ENCODE results near the gene SLC7A5. TPM values are rescaled to one million over a fixed set of nuclear protein-coding genes. Genes with fewer than 3 reads are reported as not detected.
A peak's percentile ranks its signal among the peaks of the same experiment; 100 is the strongest.

The SLC7A5 gene
- total and polyA plus RNA-seq, 2 of the 13 experiments (the other 11 are each of a cell fraction or from before 2014, with no cell fraction given), result 79.6 to 155 TPM

DNA sequence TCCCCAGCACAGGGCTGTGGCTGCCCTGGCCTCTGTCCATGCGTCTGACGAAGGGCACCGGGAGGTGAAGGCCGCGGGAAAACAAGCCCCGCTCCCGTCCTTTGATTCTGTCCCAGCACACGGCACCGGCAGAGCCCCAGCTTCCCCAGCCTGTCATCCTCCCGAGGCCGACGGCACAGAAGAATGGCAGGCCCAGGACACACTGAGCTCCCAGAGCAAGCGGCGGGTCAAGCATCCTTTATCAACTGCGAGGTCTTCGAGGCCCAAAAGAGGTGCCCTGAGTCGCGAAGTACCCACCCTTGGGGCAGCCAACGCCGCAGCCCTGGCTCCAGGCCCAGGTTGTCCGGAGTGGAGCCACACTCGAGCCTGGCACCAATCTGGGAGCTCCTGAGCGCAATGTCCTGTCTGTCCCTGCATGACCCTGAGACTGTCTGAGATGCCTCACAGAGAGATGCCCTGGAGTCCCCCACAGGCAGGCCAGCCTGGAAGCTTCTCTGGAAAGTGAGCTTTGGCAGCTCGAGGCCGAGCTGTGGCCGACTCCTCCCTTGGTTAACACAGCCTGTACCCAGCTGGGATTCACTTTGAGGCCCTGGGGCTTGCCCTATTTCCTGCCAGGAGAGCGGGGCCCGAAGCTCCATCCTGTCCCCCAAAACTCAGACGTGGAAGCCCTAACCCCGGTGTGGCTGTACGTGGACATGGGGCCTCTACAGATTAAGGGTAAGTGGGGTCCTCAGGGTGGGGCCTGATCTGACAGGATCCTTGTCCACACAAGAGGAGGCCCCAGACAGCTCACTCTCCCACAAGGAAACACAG is 23.3 kb downstream of the SLC7A5 start (continued):
- TF ChIP-seq ZNF138 (CRISPR knock-in tag; IDR thresholded peaks at IDR 0.05; ENCODE audit: low read depth), result no peak
- TF ChIP-seq, protein P1, sequence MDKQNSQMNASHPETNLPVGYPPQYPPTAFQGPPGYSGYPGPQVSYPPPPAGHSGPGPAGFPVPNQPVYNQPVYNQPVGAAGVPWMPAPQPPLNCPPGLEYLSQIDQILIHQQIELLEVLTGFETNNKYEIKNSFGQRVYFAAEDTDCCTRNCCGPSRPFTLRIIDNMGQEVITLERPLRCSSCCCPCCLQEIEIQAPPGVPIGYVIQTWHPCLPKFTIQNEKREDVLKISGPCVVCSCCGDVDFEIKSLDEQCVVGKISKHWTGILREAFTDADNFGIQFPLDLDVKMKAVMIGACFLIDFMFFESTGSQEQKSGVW (CRISPR knock-in tag; IDR thresholded peaks at IDR 0.05; ENCODE audit: borderline replicate concordance), result no peak
- TF ChIP-seq PBX3 (CRISPR knock-in tag; IDR thresholded peaks at IDR 0.05; ENCODE audit: borderline replicate concordance), result no peak
- TF ChIP-seq ZBTB38 (CRISPR knock-in tag; IDR thresholded peaks at IDR 0.05), result peak; percentile 54; the same call in 1 of the 2 replicates
- TF ChIP-seq ZNF121 (CRISPR knock-in tag; IDR thresholded peaks at IDR 0.05), result no peak
- TF ChIP-seq SALL1 (CRISPR knock-in tag; IDR thresholded peaks at IDR 0.05), result peak; percentile 9; the same call in 1 of the 2 replicates
- no peak for TF ChIP-seq ZNF770 (CRISPR knock-in tag; IDR thresholded peaks at IDR 0.05)
- TF ChIP-seq ZNF513 (CRISPR knock-in tag; conservative IDR thresholded peaks at IDR 0.05), result no peak
- TF ChIP-seq ZNF468 (CRISPR knock-in tag; IDR thresholded peaks at IDR 0.05), result no peak
- TF ChIP-seq MTF1 (CRISPR knock-in tag; IDR thresholded peaks at IDR 0.05), result no peak
- no peak for TF ChIP-seq NPAS2 (CRISPR knock-in tag; IDR thresholded peaks at IDR 0.05; ENCODE audit: borderline replicate concordance)
- TF ChIP-seq PHF21A (CRISPR knock-in tag; IDR thresholded peaks at IDR 0.05), result no peak
- no peak for TF ChIP-seq SAP130 (CRISPR knock-in tag; IDR thresholded peaks at IDR 0.05; ENCODE audit: low read depth)
- TF ChIP-seq UBTF (CRISPR knock-in tag; IDR thresholded peaks at IDR 0.05), result peak; percentile 13; the same call in 1 of the 2 replicates
- 0 out of 2 replicates have a peak, but pooled peaks have one; percentile 21 for TF ChIP-seq ZNF782 (CRISPR knock-in tag; IDR thresholded peaks at IDR 0.05; ENCODE audit: borderline replicate concordance)
- TF ChIP-seq HOXA3 (CRISPR knock-in tag; IDR thresholded peaks at IDR 0.05), result 0 out of 2 replicates have a peak, but pooled peaks have one; percentile 8
- no peak for TF ChIP-seq GPN1 (CRISPR knock-in tag; IDR thresholded peaks at IDR 0.05; ENCODE audit: borderline replicate concordance)
- TF ChIP-seq NR2C2 (CRISPR knock-in tag; IDR thresholded peaks at IDR 0.05; ENCODE audit: borderline replicate concordance), result no peak
- TF ChIP-seq ZNF136 (CRISPR knock-in tag; IDR thresholded peaks at IDR 0.05; ENCODE audit: low read depth), result no peak
- TF ChIP-seq HMG20A (CRISPR knock-in tag; IDR thresholded peaks at IDR 0.05; ENCODE audit: borderline replicate concordance), result no peak
- TF ChIP-seq SRSF9 (IDR thresholded peaks at IDR 0.05; ENCODE audit: borderline replicate concordance, insufficient read depth, low read depth, low read length, poor library complexity, severe bottlenecking), result no peak
